HAP-1 (cell line): ENCODE data around the gene SH2D1A.

Experiments
- DNase-seq, 2 experiments: peaks; one replicate each; pipeline ENCODE4 v3.0.0-alpha.2; 2016 to 2020; ENCODE audit warnings: low spot score in 2 of 2
- H3K27me3 ChIP-seq: fragments of 250-450 bp; sonication (Bioruptor Pico); 2 replicates; pipeline ENCODE4 v1.5.1; 2020; ENCODE audit warnings: low read depth, mild to moderate bottlenecking, moderate library complexity
- H3K36me3 ChIP-seq: fragments of 250-450 bp; sonication (Bioruptor Pico); replicated peaks from 2 replicates; pipeline ENCODE4 v1.5.1; 2020; ENCODE audit warnings: mild to moderate bottlenecking
- H3K4me1 ChIP-seq: fragments of 250-450 bp; sonication (Bioruptor Pico); 2 replicates; pipeline ENCODE4 v1.5.1; 2020; ENCODE audit warnings: mild to moderate bottlenecking
- H3K4me3 ChIP-seq: fragments of 250-450 bp; sonication (Bioruptor Pico); 2 replicates; pipeline ENCODE4 v1.5.1; 2020; ENCODE audit warnings: mild to moderate bottlenecking, moderate library complexity
- H3K9me3 ChIP-seq: fragments of 250-450 bp; sonication (Bioruptor Pico); 2 replicates; pipeline ENCODE4 v1.5.1; 2020; ENCODE audit warnings: mild to moderate bottlenecking, moderate library complexity
- in situ Hi-C: fragments of 300-500 bp; cut with MboI; formaldehyde crosslinking; loops from 3 replicates; pipeline ENCODE4 v1.14.3; 2020; ENCODE audit warnings: low sequenced_read_pairs, inconsistent platforms, mixed read lengths

Gene SH2D1A

GRCh38 chrX:124341396-124342132, 4.8 kb upstream of the SH2D1A start:
- Histone ChIP-seq H3K9me3 (no peaks in the 10 kb centered on the region), H3K4me1 (no peaks in the 10 kb centered on the region), H3K36me3 (no peaks in the 10 kb centered on the region), H3K27me3 (peaks cover 2% of the 10 kb centered on the region; the same call in 1 of the 2 replicates), H3K4me3 (no peak overlapping the region)
- DNase-seq: no peak
- in situ Hi-C loops: no loop called here

- no peak for DNase-seq
- H3K36me3 ChIP-seq: no peaks in the 10 kb centered on the region
- no peaks in the 10 kb centered on the region for H3K9me3 ChIP-seq
- peaks cover 2% of the 10 kb centered on the region; the same call in 1 of the 2 replicates for H3K27me3 ChIP-seq
- in situ Hi-C loops: no loop called here
- H3K4me3 ChIP-seq: no peak overlapping the region
- no peaks in the 10 kb centered on the region for H3K4me1 ChIP-seq
Measured at GRCh38 chrX:124342174-124342867, 4.0 kb upstream of the SH2D1A start.

GRCh38 chrX:124343016-124343415, 3.3 kb upstream of the SH2D1A start:
- H3K36me3 ChIP-seq: no peaks in the 10 kb centered on the region
- H3K4me3 ChIP-seq: no peak overlapping the region
- peaks cover 2% of the 10 kb centered on the region; the same call in 1 of the 2 replicates for H3K27me3 ChIP-seq
- H3K4me1 ChIP-seq: no peaks in the 10 kb centered on the region
- no peak for DNase-seq
- in situ Hi-C loops: no loop called here
- no peaks in the 10 kb centered on the region for H3K9me3 ChIP-seq

- in situ Hi-C loops: no loop called here
- H3K36me3 ChIP-seq: no peaks in the 10 kb centered on the region
- H3K4me1 ChIP-seq: no peaks in the 10 kb centered on the region
- peaks cover 2% of the 10 kb centered on the region; the same call in 1 of the 2 replicates for H3K27me3 ChIP-seq
- no peak for DNase-seq
- no peak overlapping the region for H3K4me3 ChIP-seq
- H3K9me3 ChIP-seq: no peaks in the 10 kb centered on the region
Measured at GRCh38 chrX:124344246-124344645, 2.1 kb upstream of the SH2D1A start.

- Histone ChIP-seq H3K36me3 (no peaks in the 10 kb centered on the region), H3K4me3 (no peak overlapping the region), H3K27me3 (peaks cover 2% of the 10 kb centered on the region; the same call in 1 of the 2 replicates), H3K4me1 (no peaks in the 10 kb centered on the region), H3K9me3 (no peaks in the 10 kb centered on the region)
- DNase-seq: no peak
- in situ Hi-C loops: no loop called here
Measured at GRCh38 chrX:124346877-124347241, 496 bp downstream of the SH2D1A start.

GRCh38 chrX:124347242-124347641, 879 bp downstream of the SH2D1A start:
- Histone ChIP-seq H3K9me3 (no peaks in the 10 kb centered on the region), H3K36me3 (no peaks in the 10 kb centered on the region), H3K4me1 (no peaks in the 10 kb centered on the region), H3K27me3 (peaks cover 2% of the 10 kb centered on the region; the same call in 1 of the 2 replicates), H3K4me3 (no peak overlapping the region)
- in situ Hi-C loops: no loop called here
- DNase-seq: no peak

- no peak for DNase-seq
- H3K4me3 ChIP-seq: no peak overlapping the region
- H3K4me1 ChIP-seq: no peaks in the 10 kb centered on the region
- no peaks in the 10 kb centered on the region for H3K9me3 ChIP-seq
- H3K27me3 ChIP-seq: peaks cover 2% of the 10 kb centered on the region; the same call in 1 of the 2 replicates
- in situ Hi-C loops: no loop called here
- H3K36me3 ChIP-seq: no peaks in the 10 kb centered on the region
Measured at GRCh38 chrX:124348182-124348581, 1.8 kb downstream of the SH2D1A start.

GRCh38 chrX:124348885-124349453, 2.6 kb downstream of the SH2D1A start:
- DNase-seq: no peak
- in situ Hi-C loops: no loop called here
- no peaks in the 10 kb centered on the region for H3K9me3 ChIP-seq
- no peaks in the 10 kb centered on the region for H3K36me3 ChIP-seq
- no peak overlapping the region for H3K4me3 ChIP-seq
- no peaks in the 10 kb centered on the region for H3K4me1 ChIP-seq
- peaks cover 2% of the 10 kb centered on the region; the same call in 1 of the 2 replicates for H3K27me3 ChIP-seq

GRCh38 chrX:124354648-124355047, 8.3 kb downstream of the SH2D1A start:
- H3K4me3 ChIP-seq: no peak overlapping the region
- H3K9me3 ChIP-seq: no peaks in the 10 kb centered on the region
- no peaks in the 10 kb centered on the region for H3K4me1 ChIP-seq
- DNase-seq: no peak
- peaks cover 4% of the 10 kb centered on the region; the same call in 1 of the 2 replicates for H3K27me3 ChIP-seq
- H3K36me3 ChIP-seq: no peaks in the 10 kb centered on the region
- in situ Hi-C loops: no loop called here

- in situ Hi-C loops: no loop called here
- H3K9me3 ChIP-seq: no peaks in the 10 kb centered on the region
- H3K4me3 ChIP-seq: no peak overlapping the region
- DNase-seq: no peak
- 0 out of 2 replicates have a peak, but pooled peaks cover 2% of the 10 kb centered on the region for H3K27me3 ChIP-seq
- no peaks in the 10 kb centered on the region for H3K36me3 ChIP-seq
- H3K4me1 ChIP-seq: no peaks in the 10 kb centered on the region
Measured at GRCh38 chrX:124358800-124359383, 12.5 kb downstream of the SH2D1A start.

- H3K4me1 ChIP-seq: no peaks in the 10 kb centered on the region
Measured at GRCh38 chrX:124362072-124362471, 15.7 kb downstream of the SH2D1A start.

GRCh38 chrX:124362761-124363160, 16.4 kb downstream of the SH2D1A start:
- no peaks in the 10 kb centered on the region for H3K4me1 ChIP-seq
- H3K4me3 ChIP-seq: no peak overlapping the region
- in situ Hi-C loops: no loop called here
- no peaks in the 10 kb centered on the region for H3K9me3 ChIP-seq
- 0 out of 2 replicates have a peak, but pooled peaks cover 2% of the 10 kb centered on the region for H3K27me3 ChIP-seq
- DNase-seq: no peak
- H3K36me3 ChIP-seq: no peaks in the 10 kb centered on the region

More at GRCh38 chrX:124362072-124362471, 15.7 kb downstream of the SH2D1A start:
- Histone ChIP-seq H3K9me3 (no peaks in the 10 kb centered on the region), H3K36me3 (no peaks in the 10 kb centered on the region), H3K4me3 (no peak overlapping the region), H3K27me3 (0 out of 2 replicates have a peak, but pooled peaks cover 2% of the 10 kb centered on the region)
- no peak for DNase-seq
- in situ Hi-C loops: no loop called here

- Histone ChIP-seq H3K9me3 (no peaks in the 10 kb centered on the region), H3K27me3 (no peaks in the 10 kb centered on the region; the same call in 1 of the 2 replicates), H3K4me1 (no peaks in the 10 kb centered on the region), H3K36me3 (no peaks in the 10 kb centered on the region), H3K4me3 (no peak overlapping the region)
- no peak for DNase-seq
- in situ Hi-C loops: no loop called here
Measured at GRCh38 chrX:124369722-124370121, 23.4 kb downstream of the SH2D1A start.
